OCI-LY1 (cell line): ENCODE measurements around the gene DIP2C.

ENCODE experiments used
- EZH2 ChIP-seq: fragments of 200-600 bp; sonication (generic), shearing (Covaris generic); IDR thresholded peaks from 2 replicates; pipeline ENCODE4 v1.8.0; 2017; ENCODE audit warnings: borderline replicate concordance, mixed run types, mild to moderate bottlenecking, antibody characterized with exemption, low read length, moderate library complexity, mixed read lengths
- TF ChIP-seq, protein P1 (sequence below): fragments of 200-600 bp; sonication (generic), shearing (Covaris generic); IDR thresholded peaks from 2 replicates; pipeline ENCODE4 v1.5.1; 2017; ENCODE audit warnings: mild to moderate bottlenecking, antibody characterized with exemption, low read length, moderate library complexity, mixed read lengths

DNA sequence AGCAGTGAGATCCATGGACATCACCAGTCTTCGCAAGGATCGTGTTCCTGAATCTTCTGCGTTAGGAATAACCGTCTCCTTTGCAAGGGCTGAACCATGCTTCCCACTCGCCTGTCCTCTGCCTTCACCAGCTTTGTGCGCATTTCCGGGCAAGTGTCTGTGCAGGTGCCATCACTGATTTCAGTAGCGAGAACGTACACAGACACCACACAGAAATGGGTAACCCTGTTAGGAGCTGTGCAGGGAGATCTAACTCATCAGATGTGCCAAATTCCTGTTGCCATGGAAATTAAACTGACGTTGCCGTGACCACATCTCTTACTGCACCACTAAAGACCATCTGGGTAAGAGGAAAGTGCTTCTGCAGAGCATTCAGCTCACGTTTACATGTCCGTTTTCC, 146.3 kb downstream of the DIP2C start:
- TF ChIP-seq EZH2: no peak
- TF ChIP-seq, protein P1, sequence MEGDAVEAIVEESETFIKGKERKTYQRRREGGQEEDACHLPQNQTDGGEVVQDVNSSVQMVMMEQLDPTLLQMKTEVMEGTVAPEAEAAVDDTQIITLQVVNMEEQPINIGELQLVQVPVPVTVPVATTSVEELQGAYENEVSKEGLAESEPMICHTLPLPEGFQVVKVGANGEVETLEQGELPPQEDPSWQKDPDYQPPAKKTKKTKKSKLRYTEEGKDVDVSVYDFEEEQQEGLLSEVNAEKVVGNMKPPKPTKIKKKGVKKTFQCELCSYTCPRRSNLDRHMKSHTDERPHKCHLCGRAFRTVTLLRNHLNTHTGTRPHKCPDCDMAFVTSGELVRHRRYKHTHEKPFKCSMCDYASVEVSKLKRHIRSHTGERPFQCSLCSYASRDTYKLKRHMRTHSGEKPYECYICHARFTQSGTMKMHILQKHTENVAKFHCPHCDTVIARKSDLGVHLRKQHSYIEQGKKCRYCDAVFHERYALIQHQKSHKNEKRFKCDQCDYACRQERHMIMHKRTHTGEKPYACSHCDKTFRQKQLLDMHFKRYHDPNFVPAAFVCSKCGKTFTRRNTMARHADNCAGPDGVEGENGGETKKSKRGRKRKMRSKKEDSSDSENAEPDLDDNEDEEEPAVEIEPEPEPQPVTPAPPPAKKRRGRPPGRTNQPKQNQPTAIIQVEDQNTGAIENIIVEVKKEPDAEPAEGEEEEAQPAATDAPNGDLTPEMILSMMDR: no peak
